Measurements from ENCODE around the gene XRCC2.
"Not testable (repeated sequence)": the region's sequence is repeated elsewhere in the genome, so short reads cannot be mapped to it uniquely, and the experiment has no call there.

XRCC2 gene

GRCh38 chr7:152664636-152665035 lies 11.3 kb downstream of the XRCC2 start:
- no peak for DNase-seq (ENCODE audit: low read depth in 2 of 3, low spot score in 1 of 3)

- no peak for DNase-seq (ENCODE audit: low read depth in 2 of 3, low spot score in 1 of 3)
These were observed 12.0 kb downstream of the XRCC2 start for GRCh38 chr7:152663931-152664330.

GRCh38 chr7:152663148-152663740 lies 12.7 kb downstream of the XRCC2 start:
- DNase-seq (ENCODE audit: low read depth in 2 of 3, low spot score in 1 of 3): no peak

GRCh38 chr7:152661479-152661878 lies 14.5 kb downstream of the XRCC2 start:
- DNase-seq (ENCODE audit: low read depth in 2 of 3, low spot score in 1 of 3): no peak

- DNase-seq (ENCODE audit: low read depth in 2 of 3, low spot score in 1 of 3): no peak
These were observed 15.9 kb downstream of the XRCC2 start for GRCh38 chr7:152660021-152660420.

- DNase-seq (ENCODE audit: low read depth in 2 of 3, low spot score in 1 of 3): no peak
These were observed 21.0 kb downstream of the XRCC2 start for GRCh38 chr7:152654971-152655370.

- DNase-seq (ENCODE audit: low read depth in 2 of 3, low spot score in 1 of 3): no peak
These were observed 26.7 kb downstream of the XRCC2 start for GRCh38 chr7:152649220-152649619.

- DNase-seq (ENCODE audit: low read depth in 2 of 3, low spot score in 1 of 3): no peak
These were observed 28.9 kb downstream of the XRCC2 start for GRCh38 chr7:152647009-152647408.

GRCh38 chr7:152646579-152646978 lies 29.4 kb downstream of the XRCC2 start:
- not testable (repeated sequence) for DNase-seq (ENCODE audit: low read depth in 2 of 3, low spot score in 1 of 3)

GRCh38 chr7:152643979-152644559 lies 31.9 kb downstream of the XRCC2 start:
- DNase-seq (ENCODE audit: low read depth in 2 of 3, low spot score in 1 of 3): no peak

- DNase-seq (ENCODE audit: low read depth in 2 of 3, low spot score in 1 of 3): no peak
These were observed 34.6 kb downstream of the XRCC2 start for GRCh38 chr7:152641384-152641783.

- DNase-seq (ENCODE audit: low read depth in 2 of 3, low spot score in 1 of 3): no peak
These were observed 35.1 kb downstream of the XRCC2 start for GRCh38 chr7:152640829-152641228.

- no peak for DNase-seq (ENCODE audit: low read depth in 2 of 3, low spot score in 1 of 3)
These were observed 37.9 kb downstream of the XRCC2 start for GRCh38 chr7:152637920-152638580.

GRCh38 chr7:152637161-152637560 lies 38.8 kb downstream of the XRCC2 start:
- no peak for DNase-seq (ENCODE audit: low read depth in 2 of 3, low spot score in 1 of 3)

GRCh38 chr7:152636441-152636840 lies 39.5 kb downstream of the XRCC2 start:
- DNase-seq (ENCODE audit: low read depth in 2 of 3, low spot score in 1 of 3): no peak

- no peak for DNase-seq (ENCODE audit: low read depth in 2 of 3, low spot score in 1 of 3)
These were observed 42.4 kb downstream of the XRCC2 start for GRCh38 chr7:152633504-152633903.

GRCh38 chr7:152633072-152633471 lies 42.9 kb downstream of the XRCC2 start:
- no peak for DNase-seq (ENCODE audit: low read depth in 2 of 3, low spot score in 1 of 3)

- DNase-seq (ENCODE audit: low read depth in 2 of 3, low spot score in 1 of 3): not testable (repeated sequence)
These were observed 47.2 kb downstream of the XRCC2 start for GRCh38 chr7:152628772-152629171.

GRCh38 chr7:152624228-152624627 lies 51.7 kb downstream of the XRCC2 start:
- DNase-seq (ENCODE audit: low read depth in 2 of 3, low spot score in 1 of 3): no peak

GRCh38 chr7:152621426-152621825 lies 54.5 kb downstream of the XRCC2 start:
- DNase-seq (ENCODE audit: low read depth in 2 of 3, low spot score in 1 of 3): no peak

- DNase-seq (ENCODE audit: low read depth in 2 of 3, low spot score in 1 of 3): no peak
These were observed 56.8 kb downstream of the XRCC2 start for GRCh38 chr7:152619027-152619739.

GRCh38 chr7:152618427-152618826 lies 57.5 kb downstream of the XRCC2 start:
- DNase-seq (ENCODE audit: low read depth in 2 of 3, low spot score in 1 of 3): no peak
